Measurements from ENCODE around the gene CLECL1. TPM values are rescaled to one million over a fixed set of nuclear protein-coding genes. Genes with fewer than 3 reads are reported as not detected.

CLECL1 gene
- total RNA-seq, 1 experiment from 2014 or later = not detected

DNA sequence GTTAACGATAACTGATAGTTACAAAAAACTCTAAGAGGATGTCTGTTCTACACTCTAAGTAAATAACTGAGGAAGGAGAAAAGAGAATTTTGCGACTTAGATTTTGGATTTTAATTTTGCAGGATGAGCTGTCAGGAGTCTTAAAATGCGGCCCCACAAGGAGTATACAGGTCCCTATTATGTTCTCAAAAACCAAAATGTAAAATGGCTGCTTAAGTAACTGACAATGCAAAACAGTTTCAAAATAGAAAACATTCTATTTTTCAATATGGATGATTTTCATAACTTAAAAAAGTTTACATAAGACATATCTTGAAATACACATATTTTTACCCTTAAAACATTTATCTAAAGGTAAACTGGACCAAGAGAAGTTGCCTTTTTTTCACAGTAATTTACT lies 25.2 kb upstream of the CLECL1 start:
- no peak for ATAC-seq
- intact Hi-C loops (cut with micrococcal nuclease) = no loop called here
- POLR2A ChIA-PET = no interaction called here

More for the DNA sequence above, 25.2 kb upstream of the CLECL1 start:
- no TSS peak for BruUV-seq (replicated peaks)
- Histone ChIP-seq H3K4me2 (ENCODE audit: low read length) (no peak overlapping the region), H3K9me3 (ENCODE audit: control insufficient read depth in 1 of 2, insufficient read depth in 1 of 2, low read depth in 1 of 2, low read length in 2 of 2) (no peaks in the 10 kb centered on the region), H3K36me3 (ENCODE audit: control insufficient read depth in 1 of 2, insufficient read depth in 2 of 2, low read length in 2 of 2) (no peaks in the 10 kb centered on the region), H3K79me2 (ENCODE audit: insufficient read depth, low read length) (no peaks in the 10 kb centered on the region), H4K20me1 (ENCODE audit: insufficient read depth) (no peaks in the 10 kb centered on the region), H2AFZ (ENCODE audit: low read depth, low read length, poor library complexity, severe bottlenecking) (no peak overlapping the region), H3K9me2 (ENCODE audit: insufficient read depth) (no peaks in the 10 kb centered on the region), H3K4me3 (replicated peaks in 1 of 2; ENCODE audit: low read depth in 1 of 2, low read length in 2 of 2) (no peak overlapping the region), H3K27me3 (ENCODE audit: insufficient read depth, low read length) (peaks cover 67% of the 10 kb centered on the region), H3K27ac (ENCODE audit: low read depth, low read length) (no peak overlapping the region), H3K4me1 (ENCODE audit: control insufficient read depth in 1 of 2, insufficient read depth in 2 of 2, low read length in 2 of 2) (no peaks in the 10 kb centered on the region), H3K9ac (ENCODE audit: low read length) (no peak overlapping the region)
- no peak for DNase-seq (ENCODE audit: low read depth, low spot score)
- RAD21 ChIA-PET (ENCODE audit: low non-redundant PET in 1 of 2, low total read pairs in 2 of 2, uncharacterized antibody in 2 of 2, unreplicated experiment in 2 of 2) = no interaction called here
- no peak for TF ChIP-seq FOSL1 (IDR thresholded peaks at IDR 0.05; ENCODE audit: low read depth)
- TF ChIP-seq, protein P1, sequence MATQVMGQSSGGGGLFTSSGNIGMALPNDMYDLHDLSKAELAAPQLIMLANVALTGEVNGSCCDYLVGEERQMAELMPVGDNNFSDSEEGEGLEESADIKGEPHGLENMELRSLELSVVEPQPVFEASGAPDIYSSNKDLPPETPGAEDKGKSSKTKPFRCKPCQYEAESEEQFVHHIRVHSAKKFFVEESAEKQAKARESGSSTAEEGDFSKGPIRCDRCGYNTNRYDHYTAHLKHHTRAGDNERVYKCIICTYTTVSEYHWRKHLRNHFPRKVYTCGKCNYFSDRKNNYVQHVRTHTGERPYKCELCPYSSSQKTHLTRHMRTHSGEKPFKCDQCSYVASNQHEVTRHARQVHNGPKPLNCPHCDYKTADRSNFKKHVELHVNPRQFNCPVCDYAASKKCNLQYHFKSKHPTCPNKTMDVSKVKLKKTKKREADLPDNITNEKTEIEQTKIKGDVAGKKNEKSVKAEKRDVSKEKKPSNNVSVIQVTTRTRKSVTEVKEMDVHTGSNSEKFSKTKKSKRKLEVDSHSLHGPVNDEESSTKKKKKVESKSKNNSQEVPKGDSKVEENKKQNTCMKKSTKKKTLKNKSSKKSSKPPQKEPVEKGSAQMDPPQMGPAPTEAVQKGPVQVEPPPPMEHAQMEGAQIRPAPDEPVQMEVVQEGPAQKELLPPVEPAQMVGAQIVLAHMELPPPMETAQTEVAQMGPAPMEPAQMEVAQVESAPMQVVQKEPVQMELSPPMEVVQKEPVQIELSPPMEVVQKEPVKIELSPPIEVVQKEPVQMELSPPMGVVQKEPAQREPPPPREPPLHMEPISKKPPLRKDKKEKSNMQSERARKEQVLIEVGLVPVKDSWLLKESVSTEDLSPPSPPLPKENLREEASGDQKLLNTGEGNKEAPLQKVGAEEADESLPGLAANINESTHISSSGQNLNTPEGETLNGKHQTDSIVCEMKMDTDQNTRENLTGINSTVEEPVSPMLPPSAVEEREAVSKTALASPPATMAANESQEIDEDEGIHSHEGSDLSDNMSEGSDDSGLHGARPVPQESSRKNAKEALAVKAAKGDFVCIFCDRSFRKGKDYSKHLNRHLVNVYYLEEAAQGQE (IDR thresholded peaks at IDR 0.05; ENCODE audit: low read depth) = no peak
- no peak for TF ChIP-seq POLR2A (IDR thresholded peaks at IDR 0.05; ENCODE audit: borderline replicate concordance, extremely low read depth, insufficient read depth, insufficient read length)
- TF ChIP-seq ZNF274 (IDR thresholded peaks at IDR 0.05; ENCODE audit: low read depth, low read length) = no peak
- TF ChIP-seq, protein P2, sequence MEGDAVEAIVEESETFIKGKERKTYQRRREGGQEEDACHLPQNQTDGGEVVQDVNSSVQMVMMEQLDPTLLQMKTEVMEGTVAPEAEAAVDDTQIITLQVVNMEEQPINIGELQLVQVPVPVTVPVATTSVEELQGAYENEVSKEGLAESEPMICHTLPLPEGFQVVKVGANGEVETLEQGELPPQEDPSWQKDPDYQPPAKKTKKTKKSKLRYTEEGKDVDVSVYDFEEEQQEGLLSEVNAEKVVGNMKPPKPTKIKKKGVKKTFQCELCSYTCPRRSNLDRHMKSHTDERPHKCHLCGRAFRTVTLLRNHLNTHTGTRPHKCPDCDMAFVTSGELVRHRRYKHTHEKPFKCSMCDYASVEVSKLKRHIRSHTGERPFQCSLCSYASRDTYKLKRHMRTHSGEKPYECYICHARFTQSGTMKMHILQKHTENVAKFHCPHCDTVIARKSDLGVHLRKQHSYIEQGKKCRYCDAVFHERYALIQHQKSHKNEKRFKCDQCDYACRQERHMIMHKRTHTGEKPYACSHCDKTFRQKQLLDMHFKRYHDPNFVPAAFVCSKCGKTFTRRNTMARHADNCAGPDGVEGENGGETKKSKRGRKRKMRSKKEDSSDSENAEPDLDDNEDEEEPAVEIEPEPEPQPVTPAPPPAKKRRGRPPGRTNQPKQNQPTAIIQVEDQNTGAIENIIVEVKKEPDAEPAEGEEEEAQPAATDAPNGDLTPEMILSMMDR (IDR thresholded peaks at IDR 0.05 in 2 of 3, conservative IDR thresholded peaks at IDR 0.05 in 1 of 3; ENCODE audit: borderline replicate concordance in 1 of 3, insufficient read depth in 1 of 3, low read depth in 2 of 3, low read length in 2 of 3) = no peak
- TF ChIP-seq TCF7L2 (IDR thresholded peaks at IDR 0.05; ENCODE audit: borderline replicate concordance, extremely low read depth, insufficient read depth, insufficient read length) = no peak
- no peak for TF ChIP-seq EZH2 (IDR thresholded peaks at IDR 0.05)
- TF ChIP-seq, protein P3, sequence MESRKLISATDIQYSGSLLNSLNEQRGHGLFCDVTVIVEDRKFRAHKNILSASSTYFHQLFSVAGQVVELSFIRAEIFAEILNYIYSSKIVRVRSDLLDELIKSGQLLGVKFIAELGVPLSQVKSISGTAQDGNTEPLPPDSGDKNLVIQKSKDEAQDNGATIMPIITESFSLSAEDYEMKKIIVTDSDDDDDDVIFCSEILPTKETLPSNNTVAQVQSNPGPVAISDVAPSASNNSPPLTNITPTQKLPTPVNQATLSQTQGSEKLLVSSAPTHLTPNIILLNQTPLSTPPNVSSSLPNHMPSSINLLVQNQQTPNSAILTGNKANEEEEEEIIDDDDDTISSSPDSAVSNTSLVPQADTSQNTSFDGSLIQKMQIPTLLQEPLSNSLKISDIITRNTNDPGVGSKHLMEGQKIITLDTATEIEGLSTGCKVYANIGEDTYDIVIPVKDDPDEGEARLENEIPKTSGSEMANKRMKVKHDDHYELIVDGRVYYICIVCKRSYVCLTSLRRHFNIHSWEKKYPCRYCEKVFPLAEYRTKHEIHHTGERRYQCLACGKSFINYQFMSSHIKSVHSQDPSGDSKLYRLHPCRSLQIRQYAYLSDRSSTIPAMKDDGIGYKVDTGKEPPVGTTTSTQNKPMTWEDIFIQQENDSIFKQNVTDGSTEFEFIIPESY (IDR thresholded peaks at IDR 0.05; ENCODE audit: extremely low read depth, insufficient replicate concordance, low read length) = no peak
- no peak for TF ChIP-seq YY1 (IDR thresholded peaks at IDR 0.05; ENCODE audit: extremely low read depth, insufficient replicate concordance, low read depth, low read length)
- no peak for TF ChIP-seq JUND (IDR thresholded peaks at IDR 0.05)
- no peak for TF ChIP-seq ELF1 (IDR thresholded peaks at IDR 0.05; ENCODE audit: borderline replicate concordance, low read depth)
- TF ChIP-seq, protein P4, sequence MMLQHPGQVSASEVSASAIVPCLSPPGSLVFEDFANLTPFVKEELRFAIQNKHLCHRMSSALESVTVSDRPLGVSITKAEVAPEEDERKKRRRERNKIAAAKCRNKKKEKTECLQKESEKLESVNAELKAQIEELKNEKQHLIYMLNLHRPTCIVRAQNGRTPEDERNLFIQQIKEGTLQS (IDR thresholded peaks at IDR 0.05) = no peak
- no peak for TF ChIP-seq RAD21 (IDR thresholded peaks at IDR 0.05; ENCODE audit: low read depth)
- TF ChIP-seq EGR1 (IDR thresholded peaks at IDR 0.05; ENCODE audit: low read depth) = no peak
- CTCF ChIA-PET = interaction anchor here (1.2 to 1.6 kb wide), 3 partner anchors 9 to 182 kb away, joined by 3 to 6 read pairs (median 3); no protein-coding TSS in a partner anchor

All from HCT116 (cell line).